ENCODE data around the gene ANXA5.
"Not testable (repeated sequence)": the region's sequence is repeated elsewhere in the genome, so short reads cannot be mapped to it uniquely, and the experiment has no call there.

Gene ANXA5

DNA sequence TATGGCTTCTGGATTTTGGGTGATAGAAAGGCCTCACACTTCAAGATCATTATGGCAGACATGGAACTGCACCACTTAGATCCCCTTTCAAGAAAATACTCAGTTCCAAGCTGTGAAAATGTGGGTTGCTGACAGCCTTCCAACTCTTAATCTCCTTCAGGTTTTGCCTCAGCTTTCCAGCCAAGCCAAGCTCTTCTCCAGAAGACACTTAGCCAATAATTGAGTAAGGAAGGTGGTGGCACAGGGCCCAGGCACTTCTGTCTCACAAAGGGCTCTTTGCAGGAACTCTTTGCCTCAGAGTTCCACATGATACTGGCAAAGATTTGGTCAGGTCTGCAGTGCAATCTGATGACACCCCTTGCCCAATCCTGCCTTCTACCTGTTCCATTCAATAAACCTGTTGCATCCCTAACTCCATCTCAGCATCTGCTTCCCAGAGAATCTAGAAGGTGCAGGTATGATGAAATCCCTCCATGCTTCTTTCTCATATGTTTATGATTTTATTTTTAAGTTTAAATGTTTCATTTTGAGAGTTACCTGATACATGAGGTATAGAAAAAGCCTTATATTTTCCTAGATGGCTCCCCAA lies 30.6 kb downstream of the ANXA5 start:
- no peak for DNase-seq (ENCODE audit: low read depth, low spot score)
- ChIA-PET CTCF (interaction anchor here (1.0 kb wide), 1 partner anchor 71 kb away, joined by 3 read pairs; no protein-coding TSS in a partner anchor), POLR2A (no interaction called here)
- TF ChIP-seq, protein P1, sequence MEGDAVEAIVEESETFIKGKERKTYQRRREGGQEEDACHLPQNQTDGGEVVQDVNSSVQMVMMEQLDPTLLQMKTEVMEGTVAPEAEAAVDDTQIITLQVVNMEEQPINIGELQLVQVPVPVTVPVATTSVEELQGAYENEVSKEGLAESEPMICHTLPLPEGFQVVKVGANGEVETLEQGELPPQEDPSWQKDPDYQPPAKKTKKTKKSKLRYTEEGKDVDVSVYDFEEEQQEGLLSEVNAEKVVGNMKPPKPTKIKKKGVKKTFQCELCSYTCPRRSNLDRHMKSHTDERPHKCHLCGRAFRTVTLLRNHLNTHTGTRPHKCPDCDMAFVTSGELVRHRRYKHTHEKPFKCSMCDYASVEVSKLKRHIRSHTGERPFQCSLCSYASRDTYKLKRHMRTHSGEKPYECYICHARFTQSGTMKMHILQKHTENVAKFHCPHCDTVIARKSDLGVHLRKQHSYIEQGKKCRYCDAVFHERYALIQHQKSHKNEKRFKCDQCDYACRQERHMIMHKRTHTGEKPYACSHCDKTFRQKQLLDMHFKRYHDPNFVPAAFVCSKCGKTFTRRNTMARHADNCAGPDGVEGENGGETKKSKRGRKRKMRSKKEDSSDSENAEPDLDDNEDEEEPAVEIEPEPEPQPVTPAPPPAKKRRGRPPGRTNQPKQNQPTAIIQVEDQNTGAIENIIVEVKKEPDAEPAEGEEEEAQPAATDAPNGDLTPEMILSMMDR (IDR thresholded peaks at IDR 0.05; ENCODE audit: insufficient read depth, low read length, missing control alignments): no peak
- H3K4me3 ChIP-seq (ENCODE audit: low read depth, low read length): no peak overlapping the region

GRCh38 chr4:121665371-121665770 lies 31.4 kb downstream of the ANXA5 start:
- DNase-seq (ENCODE audit: low read depth, low spot score): no peak
- H3K4me3 ChIP-seq (ENCODE audit: low read depth, low read length): no peak overlapping the region
- CTCF ChIA-PET: no interaction called here
- POLR2A ChIA-PET: no interaction called here
- TF ChIP-seq, protein P1 (IDR thresholded peaks at IDR 0.05; ENCODE audit: insufficient read depth, low read length, missing control alignments): no peak

- DNase-seq (ENCODE audit: low read depth, low spot score): no peak
- TF ChIP-seq, protein P1 (IDR thresholded peaks at IDR 0.05; ENCODE audit: insufficient read depth, low read length, missing control alignments): no peak
- POLR2A ChIA-PET: no interaction called here
- no peak overlapping the region for H3K4me3 ChIP-seq (ENCODE audit: low read depth, low read length)
- CTCF ChIA-PET: interaction anchor here (0.7 to 1.3 kb wide), 3 partner anchors 63 to 533 kb away, joined by 3 to 4 read pairs (median 4); no protein-coding TSS in a partner anchor
Measured at GRCh38 chr4:121662225-121662624, 34.6 kb downstream of the ANXA5 start.

DNA sequence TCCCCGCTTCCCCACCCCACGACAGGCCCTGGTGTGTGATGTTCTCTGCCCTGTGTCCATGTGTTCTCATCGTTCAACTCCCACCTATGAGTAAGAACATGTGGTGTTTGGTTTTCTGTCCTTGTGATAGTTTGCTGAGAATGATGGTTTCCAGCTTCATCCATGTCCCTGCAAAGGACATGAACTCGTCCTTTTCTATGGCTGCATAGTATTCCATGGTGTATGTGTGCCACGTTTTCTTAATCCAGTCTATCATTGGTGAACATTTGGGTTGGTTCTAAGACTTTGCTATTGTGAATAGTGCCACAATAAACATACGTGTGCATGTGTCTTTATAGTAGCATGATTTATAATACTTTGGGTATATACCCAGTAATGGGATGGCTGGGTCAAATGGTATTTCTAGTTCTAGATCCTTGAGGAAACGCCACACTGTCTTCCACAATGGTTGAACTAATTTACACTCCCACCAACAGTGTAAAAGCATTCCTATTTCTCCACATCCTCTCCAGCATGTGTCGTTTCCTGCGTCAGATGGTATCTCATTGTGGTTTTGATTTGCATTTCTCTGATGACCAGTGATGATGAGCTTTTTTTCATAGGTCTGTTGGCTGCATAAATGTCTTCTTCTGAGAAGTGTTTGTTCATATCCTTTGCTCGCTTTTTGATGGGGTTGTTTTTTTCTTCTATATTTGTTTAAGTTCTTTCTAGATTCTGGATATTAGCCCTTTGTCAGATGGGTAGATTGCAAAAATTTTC lies 36.4 kb downstream of the ANXA5 start:
- POLR2A ChIA-PET; H3K4me3 ChIP-seq (ENCODE audit: low read depth, low read length); DNase-seq (ENCODE audit: low read depth, low spot score): not testable (repeated sequence)
- CTCF ChIA-PET: interaction anchor here (1.2 kb wide), 1 partner anchor 17 kb away, joined by 3 read pairs; no protein-coding TSS in a partner anchor

DNA sequence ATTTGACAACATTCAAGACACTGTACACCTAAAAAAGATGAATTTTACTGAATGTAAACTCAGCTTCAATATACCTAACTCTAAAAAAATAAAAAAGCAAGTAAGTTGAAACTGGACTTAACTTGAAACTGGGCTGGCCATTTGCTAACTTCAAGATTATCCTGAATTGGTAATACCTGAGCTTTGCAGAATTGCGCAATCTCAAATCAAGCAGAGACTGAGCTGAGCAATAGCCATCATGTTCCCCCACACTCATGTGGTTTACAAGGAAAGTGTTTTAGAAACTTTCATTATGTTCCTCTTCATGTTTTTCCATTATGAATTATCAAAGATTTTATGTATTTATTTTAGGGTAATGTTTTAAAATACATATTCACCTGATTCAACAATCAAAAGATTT lies 38.7 kb downstream of the ANXA5 start:
- POLR2A ChIA-PET: no interaction called here
- no peak for DNase-seq (ENCODE audit: low read depth, low spot score)
- CTCF ChIA-PET: interaction anchor here (0.7 to 2.0 kb wide), 3 partner anchors 10 to 466 kb away, joined by 3 to 8 read pairs (median 3); no protein-coding TSS in a partner anchor
- H3K4me3 ChIP-seq (ENCODE audit: low read depth, low read length): no peak overlapping the region
- TF ChIP-seq, protein P1 (IDR thresholded peaks at IDR 0.05; ENCODE audit: insufficient read depth, low read length, missing control alignments): no peak

DNA sequence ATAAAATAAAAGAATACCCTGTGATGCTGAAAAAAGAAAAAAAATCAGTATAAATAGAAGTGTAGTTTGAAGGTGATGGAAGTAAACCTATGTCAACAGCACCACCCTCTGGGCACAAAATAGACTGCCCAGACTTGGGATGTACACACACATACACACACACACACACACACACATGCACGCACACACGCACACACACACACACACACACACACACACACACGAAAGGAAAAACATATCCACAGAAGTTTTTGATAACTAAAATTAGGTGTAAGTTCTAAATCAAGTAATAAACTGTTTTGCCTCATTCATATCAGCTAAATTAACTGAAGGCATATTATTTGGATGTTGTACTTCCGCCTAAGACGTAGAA lies 40.5 kb downstream of the ANXA5 start:
- TF ChIP-seq, protein P1 (IDR thresholded peaks at IDR 0.05; ENCODE audit: insufficient read depth, low read length, missing control alignments): peak; percentile 45
- no peak overlapping the region for H3K4me3 ChIP-seq (ENCODE audit: low read depth, low read length)
- POLR2A ChIA-PET: no interaction called here
- CTCF ChIA-PET: interaction anchor here (1.0 to 4.9 kb wide), 6 partner anchors 80 to 464 kb away, joined by 3 to 26 read pairs (median 7); no protein-coding TSS in a partner anchor
- DNase-seq (ENCODE audit: low read depth, low spot score): no peak
